ENCODE measurements around the gene MSTN. TPM values are rescaled to one million over a fixed set of nuclear protein-coding genes. Genes with fewer than 3 reads are reported as not detected.
"Not testable (repeated sequence)": the region's sequence is repeated elsewhere in the genome, so short reads cannot be mapped to it uniquely, and the experiment has no call there.

Gene MSTN
- total RNA-seq, 4 donors from 2014 or later, result 0.31 to 0.57 (median 0.40) TPM; not detected in 1

GRCh38 chr2:190020720-190021119 lies 41.8 kb downstream of the MSTN start:
- TF ChIP-seq POLR2A (IDR thresholded peaks at IDR 0.05), result no peak
- no peak for TF ChIP-seq POLR2AphosphoS5 (IDR thresholded peaks at IDR 0.05)
- no peak for TF ChIP-seq EP300 (IDR thresholded peaks at IDR 0.05)
- no peak for TF ChIP-seq CTCF (IDR thresholded peaks at IDR 0.05)
- Histone ChIP-seq H3K27me3 (no peaks in the 10 kb centered on the region), H3K4me1 (no peaks in the 10 kb centered on the region), H3K4me3 (no peak overlapping the region), H3K27ac (no peak overlapping the region), H3K36me3 (no peaks in the 10 kb centered on the region), H3K9me3 (peaks cover 0 to 34% (median 0%) of the 10 kb centered on the region in 3 donors)
- ATAC-seq, result no peak

DNA sequence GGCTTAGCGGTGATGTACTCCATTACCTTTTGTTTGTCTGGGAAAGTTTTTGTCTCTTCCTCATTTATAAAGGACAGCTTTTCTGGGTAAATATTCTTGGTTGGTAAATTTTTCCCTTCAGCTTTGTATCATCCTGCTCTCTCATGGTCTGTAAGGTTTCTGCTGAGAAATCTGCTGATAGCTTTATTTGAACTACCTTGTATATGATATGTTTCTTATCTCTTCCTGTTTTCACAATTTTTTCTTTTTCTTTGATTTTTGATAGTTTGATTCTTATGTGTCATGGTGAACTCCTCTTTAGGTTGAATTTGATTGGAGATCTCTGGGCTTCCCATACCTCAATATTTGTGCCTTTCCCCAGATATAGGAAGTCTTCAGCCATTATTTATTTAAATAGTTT lies 44.7 kb downstream of the MSTN start:
- TF ChIP-seq POLR2A (IDR thresholded peaks at IDR 0.05), result no peak
- 100% methylated on average over 1 of the region's 1 CpG for WGBS, 2 donors (ENCODE audit: low coverage in 1 of 2)
- Histone ChIP-seq H3K9me3 (peaks cover 0 to 47% (median 0%) of the 10 kb centered on the region in 3 donors), H3K27me3 (no peaks in the 10 kb centered on the region), H3K4me3 (no peak overlapping the region), H3K4me1 (no peaks in the 10 kb centered on the region), H3K36me3 (no peaks in the 10 kb centered on the region), H3K27ac (no peak overlapping the region)
- no peak for ATAC-seq

GRCh38 chr2:190015969-190016368 lies 46.6 kb downstream of the MSTN start:
- ATAC-seq, H3K27ac ChIP-seq, H3K36me3 ChIP-seq, H3K4me3 ChIP-seq, H3K4me1 ChIP-seq, H3K27me3 ChIP-seq: not testable (repeated sequence)
- WGBS, 2 donors (ENCODE audit: low coverage in 1 of 2), result 79% methylated on average over 1 of the region's 1 CpG; no CpG with 5 or more reads in 1 of the 2 donors
- peaks cover 0 to 47% (median 0%) of the 10 kb centered on the region in 3 donors for H3K9me3 ChIP-seq
